H1 (cell line): Measurements from ENCODE around the gene TINAGL1. TPM values are rescaled to one million over a fixed set of nuclear protein-coding genes. Genes with fewer than 3 reads are reported as not detected.

ENCODE experiments used
- polyA plus RNA-seq, 7 experiments: library from polyadenylated mRNA; depleted of rRNA in 3 of 7; stranded (reverse) in 5 of 7; unstranded in 2 of 7; fragments of >200 nt in 5 of 7; fragments of 200-250 nt in 2 of 7; gene quantifications; 1 replicate in 5 of 7; 2 replicates in 1 of 7; 4 replicates in 1 of 7; pipeline versions ENCODE4 v1.2.1 to v1.2.3, GENCODE V29; 2011 to 2013; ENCODE audit warnings: missing spikeins in 2 of 7, mixed read lengths in 2 of 7
- total RNA-seq: library from RNA; stranded (reverse); fragmentation: NEBNext Ultra II Directional; extraction: Animal tissue kit (Norgen Biotek cat#: 25700); gene quantifications from 2 replicates; pipeline ENCODE4 v1.2.1, GENCODE V29; 2021
- TF ChIP-seq, protein P1 (sequence below): fragments of 300-600 bp; sonication (generic); IDR thresholded peaks from 2 replicates; pipeline ENCODE4 v1.7.1; 2012; ENCODE audit warnings: low read length, moderate library complexity, mild to moderate bottlenecking, inconsistent platforms; ENCODE audit not compliant: insufficient replicate concordance

TINAGL1 gene
- total and polyA plus RNA-seq, 2 of the 8 experiments (the other 6 are each of a cell fraction or from before 2014, with no cell fraction given): 11.2 to 21.7 TPM

- TF ChIP-seq, protein P1, sequence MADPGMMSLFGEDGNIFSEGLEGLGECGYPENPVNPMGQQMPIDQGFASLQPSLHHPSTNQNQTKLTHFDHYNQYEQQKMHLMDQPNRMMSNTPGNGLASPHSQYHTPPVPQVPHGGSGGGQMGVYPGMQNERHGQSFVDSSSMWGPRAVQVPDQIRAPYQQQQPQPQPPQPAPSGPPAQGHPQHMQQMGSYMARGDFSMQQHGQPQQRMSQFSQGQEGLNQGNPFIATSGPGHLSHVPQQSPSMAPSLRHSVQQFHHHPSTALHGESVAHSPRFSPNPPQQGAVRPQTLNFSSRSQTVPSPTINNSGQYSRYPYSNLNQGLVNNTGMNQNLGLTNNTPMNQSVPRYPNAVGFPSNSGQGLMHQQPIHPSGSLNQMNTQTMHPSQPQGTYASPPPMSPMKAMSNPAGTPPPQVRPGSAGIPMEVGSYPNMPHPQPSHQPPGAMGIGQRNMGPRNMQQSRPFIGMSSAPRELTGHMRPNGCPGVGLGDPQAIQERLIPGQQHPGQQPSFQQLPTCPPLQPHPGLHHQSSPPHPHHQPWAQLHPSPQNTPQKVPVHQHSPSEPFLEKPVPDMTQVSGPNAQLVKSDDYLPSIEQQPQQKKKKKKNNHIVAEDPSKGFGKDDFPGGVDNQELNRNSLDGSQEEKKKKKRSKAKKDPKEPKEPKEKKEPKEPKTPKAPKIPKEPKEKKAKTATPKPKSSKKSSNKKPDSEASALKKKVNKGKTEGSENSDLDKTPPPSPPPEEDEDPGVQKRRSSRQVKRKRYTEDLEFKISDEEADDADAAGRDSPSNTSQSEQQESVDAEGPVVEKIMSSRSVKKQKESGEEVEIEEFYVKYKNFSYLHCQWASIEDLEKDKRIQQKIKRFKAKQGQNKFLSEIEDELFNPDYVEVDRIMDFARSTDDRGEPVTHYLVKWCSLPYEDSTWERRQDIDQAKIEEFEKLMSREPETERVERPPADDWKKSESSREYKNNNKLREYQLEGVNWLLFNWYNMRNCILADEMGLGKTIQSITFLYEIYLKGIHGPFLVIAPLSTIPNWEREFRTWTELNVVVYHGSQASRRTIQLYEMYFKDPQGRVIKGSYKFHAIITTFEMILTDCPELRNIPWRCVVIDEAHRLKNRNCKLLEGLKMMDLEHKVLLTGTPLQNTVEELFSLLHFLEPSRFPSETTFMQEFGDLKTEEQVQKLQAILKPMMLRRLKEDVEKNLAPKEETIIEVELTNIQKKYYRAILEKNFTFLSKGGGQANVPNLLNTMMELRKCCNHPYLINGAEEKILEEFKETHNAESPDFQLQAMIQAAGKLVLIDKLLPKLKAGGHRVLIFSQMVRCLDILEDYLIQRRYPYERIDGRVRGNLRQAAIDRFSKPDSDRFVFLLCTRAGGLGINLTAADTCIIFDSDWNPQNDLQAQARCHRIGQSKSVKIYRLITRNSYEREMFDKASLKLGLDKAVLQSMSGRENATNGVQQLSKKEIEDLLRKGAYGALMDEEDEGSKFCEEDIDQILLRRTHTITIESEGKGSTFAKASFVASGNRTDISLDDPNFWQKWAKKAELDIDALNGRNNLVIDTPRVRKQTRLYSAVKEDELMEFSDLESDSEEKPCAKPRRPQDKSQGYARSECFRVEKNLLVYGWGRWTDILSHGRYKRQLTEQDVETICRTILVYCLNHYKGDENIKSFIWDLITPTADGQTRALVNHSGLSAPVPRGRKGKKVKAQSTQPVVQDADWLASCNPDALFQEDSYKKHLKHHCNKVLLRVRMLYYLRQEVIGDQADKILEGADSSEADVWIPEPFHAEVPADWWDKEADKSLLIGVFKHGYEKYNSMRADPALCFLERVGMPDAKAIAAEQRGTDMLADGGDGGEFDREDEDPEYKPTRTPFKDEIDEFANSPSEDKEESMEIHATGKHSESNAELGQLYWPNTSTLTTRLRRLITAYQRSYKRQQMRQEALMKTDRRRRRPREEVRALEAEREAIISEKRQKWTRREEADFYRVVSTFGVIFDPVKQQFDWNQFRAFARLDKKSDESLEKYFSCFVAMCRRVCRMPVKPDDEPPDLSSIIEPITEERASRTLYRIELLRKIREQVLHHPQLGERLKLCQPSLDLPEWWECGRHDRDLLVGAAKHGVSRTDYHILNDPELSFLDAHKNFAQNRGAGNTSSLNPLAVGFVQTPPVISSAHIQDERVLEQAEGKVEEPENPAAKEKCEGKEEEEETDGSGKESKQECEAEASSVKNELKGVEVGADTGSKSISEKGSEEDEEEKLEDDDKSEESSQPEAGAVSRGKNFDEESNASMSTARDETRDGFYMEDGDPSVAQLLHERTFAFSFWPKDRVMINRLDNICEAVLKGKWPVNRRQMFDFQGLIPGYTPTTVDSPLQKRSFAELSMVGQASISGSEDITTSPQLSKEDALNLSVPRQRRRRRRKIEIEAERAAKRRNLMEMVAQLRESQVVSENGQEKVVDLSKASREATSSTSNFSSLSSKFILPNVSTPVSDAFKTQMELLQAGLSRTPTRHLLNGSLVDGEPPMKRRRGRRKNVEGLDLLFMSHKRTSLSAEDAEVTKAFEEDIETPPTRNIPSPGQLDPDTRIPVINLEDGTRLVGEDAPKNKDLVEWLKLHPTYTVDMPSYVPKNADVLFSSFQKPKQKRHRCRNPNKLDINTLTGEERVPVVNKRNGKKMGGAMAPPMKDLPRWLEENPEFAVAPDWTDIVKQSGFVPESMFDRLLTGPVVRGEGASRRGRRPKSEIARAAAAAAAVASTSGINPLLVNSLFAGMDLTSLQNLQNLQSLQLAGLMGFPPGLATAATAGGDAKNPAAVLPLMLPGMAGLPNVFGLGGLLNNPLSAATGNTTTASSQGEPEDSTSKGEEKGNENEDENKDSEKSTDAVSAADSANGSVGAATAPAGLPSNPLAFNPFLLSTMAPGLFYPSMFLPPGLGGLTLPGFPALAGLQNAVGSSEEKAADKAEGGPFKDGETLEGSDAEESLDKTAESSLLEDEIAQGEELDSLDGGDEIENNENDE: no peak
Measured at GRCh38 chr1:31532173-31532572, 44.1 kb upstream of the TINAGL1 start (continued).
